Activated CD8-positive, alpha-beta memory T cell treated with anti-CD3 and anti-CD28 coated beads for 48 hours (primary cell): ENCODE measurements around the gene LGR4.
A peak's percentile ranks its signal among the peaks of the same experiment; 100 is the strongest.

ENCODE experiments used
- DNase-seq, 3 experiments: peaks; one replicate each; pipeline ENCODE4 v3.0.0-alpha.2; 2020; ENCODE audit warnings: low read depth in 2 of 3, low spot score in 2 of 3

Gene LGR4

GRCh38 chr11:27384227-27384626 lies 88.4 kb downstream of the LGR4 start:
- DNase-seq, result no peak

GRCh38 chr11:27383645-27384044 lies 88.9 kb downstream of the LGR4 start:
- no peak for DNase-seq

GRCh38 chr11:27381238-27381666 lies 91.3 kb downstream of the LGR4 start:
- DNase-seq, result no peak

- DNase-seq, result no peak
Observed at GRCh38 chr11:27380771-27381170, 91.8 kb downstream of the LGR4 start.

GRCh38 chr11:27379449-27379848 lies 93.1 kb downstream of the LGR4 start:
- DNase-seq, result no peak

GRCh38 chr11:27375370-27375769 lies 97.2 kb downstream of the LGR4 start:
- DNase-seq, result no peak

GRCh38 chr11:27373856-27374602 lies 98.6 kb downstream of the LGR4 start:
- DNase-seq, result no peak

GRCh38 chr11:27373392-27373791 lies 99.2 kb downstream of the LGR4 start:
- DNase-seq, result no peak

GRCh38 chr11:27372164-27372563 lies 100.4 kb downstream of the LGR4 start:
- DNase-seq, result no peak

- no peak for DNase-seq
Observed at GRCh38 chr11:27371489-27371888, 101.1 kb downstream of the LGR4 start.

- DNase-seq, result no peak
Observed at GRCh38 chr11:27370374-27370773, 102.2 kb downstream of the LGR4 start.

GRCh38 chr11:27367881-27368280 lies 104.7 kb downstream of the LGR4 start:
- DNase-seq, result no peak

- DNase-seq, result no peak
Observed at GRCh38 chr11:27363576-27364117, 108.9 kb downstream of the LGR4 start.

- peak; percentile 63 to 82 (median 69) for DNase-seq
Observed at GRCh38 chr11:27362749-27363575, 109.6 kb downstream of the LGR4 start, which contains the start of gene CCDC34. Gene CCDC34 (minus strand): TSS chr11:27363215. CDS start chr11:27363194, 21 bp downstream.

GRCh38 chr11:27361649-27362431 lies 110.8 kb downstream of the LGR4 start:
- no peak for DNase-seq

- no peak for DNase-seq
Observed at GRCh38 chr11:27358296-27358695, 114.3 kb downstream of the LGR4 start.

- no peak for DNase-seq
Observed at GRCh38 chr11:27357250-27357649, 115.3 kb downstream of the LGR4 start.

- DNase-seq, result no peak
Observed at GRCh38 chr11:27356624-27357222, 115.9 kb downstream of the LGR4 start.

- DNase-seq, result no peak
Observed at GRCh38 chr11:27355575-27356104, 117.0 kb downstream of the LGR4 start.

GRCh38 chr11:27354359-27354965 lies 118.1 kb downstream of the LGR4 start:
- DNase-seq, result no peak
